GM19395 (cell line): ENCODE data around the gene SNX8.
"Not testable (repeated sequence)": the region's sequence is repeated elsewhere in the genome, so short reads cannot be mapped to it uniquely, and the experiment has no call there.

Experiments
- ATAC-seq: cut with Tn5 transposase; IDR thresholded peaks from one replicate; pipeline ENCODE4 v1.9.1; 2021; ENCODE audit warnings: mild to moderate bottlenecking, moderate library complexity; ENCODE audit not compliant: unreplicated experiment

Gene SNX8

DNA sequence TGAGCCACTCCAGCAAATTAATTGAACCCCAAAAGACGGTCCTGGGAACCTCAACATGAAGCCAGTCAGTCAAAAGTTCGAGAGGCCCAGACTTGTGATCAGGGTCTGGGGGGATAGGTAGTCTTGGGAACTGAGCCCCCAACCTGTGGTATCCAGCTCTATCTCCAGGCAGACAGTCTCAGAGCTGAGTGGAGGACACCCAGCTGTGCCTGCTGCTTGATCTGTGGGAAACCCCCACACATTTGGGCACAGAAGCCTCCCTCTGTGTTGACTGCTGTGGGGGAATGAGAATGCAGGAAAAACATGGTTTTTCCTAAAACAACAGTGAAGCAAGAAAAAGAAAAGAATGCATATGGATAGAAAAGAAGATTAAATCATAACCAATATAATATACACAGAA lies 16.3 kb upstream of the SNX8 start:
- ATAC-seq, result no peak

DNA sequence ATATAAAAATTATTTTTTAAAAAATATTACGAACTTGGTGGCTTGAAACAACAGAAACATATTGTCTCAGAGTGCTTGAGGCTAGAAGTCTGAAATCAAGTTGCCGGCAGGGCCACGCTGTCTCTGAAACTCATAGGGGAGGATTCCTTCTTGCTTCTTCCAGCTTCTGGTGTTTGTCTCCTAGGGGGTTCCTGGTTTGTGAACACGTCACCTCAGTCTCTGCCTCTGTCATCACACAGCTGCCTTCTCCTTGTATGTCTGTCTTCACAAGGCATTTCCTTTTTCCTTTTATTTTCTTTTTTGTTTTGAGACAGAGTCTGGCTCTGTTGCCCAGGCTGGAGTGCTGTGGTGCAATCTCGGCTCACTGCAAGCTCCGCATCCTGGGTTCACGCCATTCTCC lies 12.7 kb upstream of the SNX8 start:
- ATAC-seq, result no peak

DNA sequence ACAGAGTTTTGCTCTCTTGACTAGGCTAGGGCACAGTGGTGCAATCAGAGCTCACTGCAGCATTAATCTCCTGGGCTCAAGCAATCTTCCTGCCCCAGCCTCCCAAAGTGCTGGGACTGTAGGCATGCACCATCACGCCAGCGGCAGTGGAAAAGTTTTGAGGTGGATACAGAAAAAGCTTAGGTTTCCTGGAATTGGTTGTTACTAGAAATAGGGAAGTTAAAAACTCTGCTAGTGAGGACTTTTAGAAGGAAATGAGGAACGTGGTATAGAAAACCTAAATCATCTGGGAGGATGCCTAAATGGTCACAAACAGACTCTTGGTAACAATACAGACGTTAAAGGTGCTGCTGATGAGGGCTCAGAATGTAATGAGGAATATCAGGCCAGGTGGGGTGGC lies 10.9 kb upstream of the SNX8 start:
- no peak for ATAC-seq

DNA sequence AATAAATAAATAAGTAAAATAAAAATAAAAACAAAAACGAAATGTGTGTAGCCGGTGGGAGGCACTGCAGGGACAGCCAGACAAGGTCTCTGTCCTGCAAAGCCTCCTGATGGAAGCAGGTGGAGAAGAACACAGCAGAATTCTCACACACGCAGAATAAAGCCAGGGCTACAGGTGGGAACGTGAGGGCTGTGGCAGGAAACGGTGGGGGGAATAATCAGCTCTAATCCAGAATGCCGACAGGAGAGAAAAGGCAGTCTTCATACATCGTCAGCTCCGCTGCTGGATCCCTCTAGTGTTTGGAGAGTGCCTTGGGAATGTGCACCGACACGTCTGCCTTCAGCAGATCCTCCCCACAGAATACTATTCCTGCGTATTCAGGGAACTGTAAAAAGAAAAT lies 6.8 kb upstream of the SNX8 start:
- ATAC-seq, result no peak

DNA sequence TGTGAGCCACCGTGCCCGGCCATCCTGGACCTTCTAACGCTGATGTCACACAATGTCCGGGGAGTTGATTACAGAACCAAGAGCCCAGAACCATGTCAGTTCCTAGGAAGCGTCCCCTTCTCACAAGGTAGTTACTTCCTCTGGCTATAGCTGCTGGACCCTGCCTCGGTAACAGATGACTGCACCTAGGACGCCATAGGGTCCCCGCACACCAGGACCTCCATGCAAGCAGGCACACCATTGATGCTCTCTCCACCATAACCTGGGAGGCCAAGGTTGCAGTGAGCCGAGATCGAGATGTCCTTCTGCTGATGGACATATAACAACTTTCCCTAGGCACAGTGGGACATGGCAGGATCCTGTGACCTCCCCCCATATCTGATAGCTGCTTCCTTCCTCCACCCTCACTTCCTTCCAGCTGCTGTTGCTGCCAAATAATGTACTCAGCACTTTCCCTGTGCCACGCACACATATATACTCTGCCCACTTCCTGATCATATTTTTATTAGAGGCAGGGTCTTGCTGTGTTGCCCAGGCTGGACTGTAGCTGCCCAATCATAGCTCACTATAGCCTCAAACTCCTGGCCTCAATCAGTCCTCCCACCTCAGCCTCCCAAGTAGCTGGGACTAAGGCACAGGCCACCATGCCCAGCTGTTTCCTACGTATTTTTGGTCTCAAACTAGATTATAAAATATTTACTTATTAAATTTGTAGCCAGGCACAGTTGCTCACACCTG lies 3.5 kb upstream of the SNX8 start:
- ATAC-seq, result no peak

DNA sequence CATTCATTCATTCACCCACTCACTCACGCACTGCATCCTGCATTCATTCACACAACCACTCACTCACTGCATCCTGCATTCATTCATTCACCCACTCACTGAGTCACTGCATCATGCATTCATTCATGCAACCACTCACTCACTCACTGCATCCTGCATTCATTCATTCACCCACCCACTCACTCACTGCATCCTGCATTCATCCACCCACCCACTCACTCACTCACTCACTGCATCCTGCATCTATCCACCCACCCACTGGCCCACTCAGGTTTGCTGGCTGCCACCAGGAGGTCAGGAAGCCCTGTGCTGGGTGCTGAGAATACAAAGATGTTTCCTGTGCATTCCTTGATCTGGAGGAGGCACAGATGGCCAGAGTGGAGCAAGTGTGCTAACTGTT lies 2.3 kb upstream of the SNX8 start:
- ATAC-seq, result no peak

DNA sequence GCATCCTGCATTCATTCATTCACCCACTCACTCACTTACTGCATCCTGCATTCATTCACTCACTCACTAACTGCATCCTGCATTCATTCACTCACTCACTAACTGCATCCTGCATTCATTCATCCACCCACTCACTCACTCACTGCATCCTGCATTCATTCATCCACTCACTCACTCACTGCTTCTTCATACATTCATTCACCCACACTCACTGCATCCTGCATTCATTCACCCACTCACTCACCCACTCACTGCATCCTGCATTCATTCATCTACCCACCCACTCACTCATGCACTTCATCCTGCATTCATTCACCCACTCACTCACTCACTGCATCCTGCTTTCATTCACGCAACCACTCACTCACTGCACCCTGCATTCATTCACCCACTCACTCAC lies 1.5 kb upstream of the SNX8 start:
- ATAC-seq, result no peak

DNA sequence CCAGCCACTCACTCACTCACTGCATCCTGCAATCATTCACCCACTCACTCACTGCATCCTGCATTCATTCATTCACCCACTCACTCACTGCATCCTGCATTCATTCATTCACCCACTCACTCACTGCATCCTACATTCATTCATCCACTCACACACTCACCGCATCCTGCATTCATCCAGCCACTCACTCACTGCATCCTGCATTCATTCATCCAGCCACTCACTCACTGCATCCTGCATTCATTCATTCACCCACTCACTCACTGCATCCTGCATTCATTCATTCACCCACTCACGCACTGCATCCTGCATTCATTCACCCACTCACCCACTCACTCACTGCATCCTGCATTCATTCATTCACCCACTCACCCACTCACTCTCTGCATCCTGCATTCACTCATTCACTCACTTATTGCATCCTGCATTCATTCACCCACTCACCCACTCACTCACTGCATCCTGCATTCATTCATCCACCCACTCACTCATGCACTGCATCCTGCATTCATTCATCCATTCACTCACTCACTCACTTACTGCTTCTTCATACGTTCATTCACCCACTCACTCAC lies 802 bp upstream of the SNX8 start:
- not testable (repeated sequence) for ATAC-seq

DNA sequence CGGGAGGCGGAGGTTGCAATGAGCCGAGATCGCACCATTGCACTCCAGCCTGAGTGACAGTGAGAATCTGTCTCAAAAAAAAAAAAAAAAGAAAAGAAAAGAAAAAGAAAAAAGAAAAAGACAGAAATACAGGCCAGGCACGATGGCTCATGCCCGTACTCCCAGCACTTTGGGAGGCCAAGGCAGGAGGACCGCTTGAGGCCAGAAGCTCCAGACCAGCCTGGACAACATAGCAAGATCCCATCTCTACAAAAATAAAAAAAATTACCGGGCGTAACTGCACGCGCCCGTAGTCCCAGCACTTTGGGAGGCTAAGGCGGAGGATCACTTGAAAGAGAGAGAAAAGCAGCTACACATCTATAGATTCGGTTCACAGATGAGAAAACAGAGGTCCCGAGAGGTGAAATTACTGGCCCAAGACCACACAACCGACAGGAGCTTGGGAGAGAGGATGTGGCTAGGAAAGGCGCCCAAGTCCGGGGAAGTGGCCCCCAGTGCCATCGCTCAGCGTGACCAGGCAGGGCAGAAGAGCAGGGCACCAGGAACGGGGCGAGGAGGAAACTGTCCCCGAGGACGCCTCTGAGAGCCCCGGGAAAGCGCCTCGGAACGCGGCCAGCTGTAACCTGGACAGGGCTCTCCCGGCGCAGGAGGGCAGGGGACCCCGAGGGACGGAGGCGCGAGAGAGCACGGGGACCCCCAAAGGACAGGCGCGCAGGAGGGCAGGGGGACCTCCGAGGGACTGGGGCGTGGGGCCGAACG lies 612 bp downstream of the SNX8 start:
- ATAC-seq, result peak; percentile 18

DNA sequence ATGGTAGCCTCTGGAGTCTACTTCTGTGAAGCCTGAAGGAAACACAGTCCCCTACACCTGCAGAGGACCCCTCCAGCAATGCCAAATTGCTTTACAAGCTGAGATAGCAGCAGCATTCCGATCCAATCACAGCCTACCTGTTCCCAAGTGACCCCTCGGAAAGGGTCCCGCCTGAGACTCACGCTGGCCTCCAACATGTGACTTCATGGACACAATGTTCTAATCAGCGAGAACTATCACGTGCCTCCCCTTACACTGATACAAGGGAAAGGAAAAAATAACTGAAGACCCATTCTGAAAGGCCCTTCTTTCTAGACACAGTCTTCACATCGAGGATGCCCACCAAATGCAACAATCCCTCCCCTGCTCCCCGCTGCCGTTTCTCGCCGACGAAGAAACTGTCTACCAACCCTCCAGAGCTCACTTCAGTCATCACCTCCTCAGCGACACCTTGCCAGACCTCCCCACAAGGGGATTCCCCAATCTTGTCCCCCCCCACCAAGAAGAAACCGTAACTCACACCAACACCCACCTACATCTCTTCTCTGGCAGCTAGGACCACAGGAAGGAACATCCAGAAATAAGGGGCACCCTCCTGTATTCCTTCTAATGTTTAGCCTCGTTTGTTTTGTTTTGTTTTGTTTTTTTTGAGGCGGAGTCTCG lies 1.8 kb downstream of the SNX8 start:
- no peak for ATAC-seq

DNA sequence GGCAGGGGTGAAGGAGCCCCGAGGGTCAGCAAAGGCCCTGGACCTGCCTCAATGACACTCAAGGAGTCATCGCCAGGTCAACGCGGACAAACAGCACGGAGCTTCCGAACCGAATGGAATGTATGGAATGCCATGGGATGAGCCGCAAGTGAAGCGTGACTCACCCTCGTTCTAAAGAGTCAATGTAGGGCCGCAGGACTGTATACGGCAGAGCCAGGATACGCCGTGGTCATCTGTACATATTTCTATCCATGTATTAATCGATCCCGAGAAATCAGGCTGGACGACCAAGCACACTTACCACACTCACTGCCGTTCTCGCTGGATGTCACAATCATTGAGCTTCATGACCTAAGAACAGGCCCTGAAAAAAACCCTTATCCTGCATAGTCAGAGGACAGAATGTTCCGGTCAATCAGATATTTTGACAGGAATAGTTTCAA lies 4.3 kb downstream of the SNX8 start:
- no peak for ATAC-seq

DNA sequence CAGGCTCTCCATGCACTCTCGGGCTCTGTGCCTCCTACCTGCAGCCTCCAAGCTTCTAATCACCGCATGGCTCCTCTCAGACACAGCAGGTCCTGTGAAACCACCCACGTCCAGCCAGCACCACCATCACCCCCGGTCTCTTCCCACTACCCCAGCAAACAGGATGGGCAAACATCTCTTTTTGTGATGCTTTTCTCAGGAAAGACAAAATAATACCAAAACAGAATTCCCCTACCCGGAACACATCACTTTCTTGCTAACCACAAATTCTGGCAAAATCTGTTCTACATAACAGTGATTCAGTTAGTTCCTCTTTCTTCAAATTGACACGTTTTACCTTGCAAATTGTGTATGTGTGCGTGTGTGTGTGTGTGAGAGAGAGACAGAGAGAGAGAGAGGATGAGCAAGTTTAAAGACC lies 6.5 kb downstream of the SNX8 start:
- peak; percentile 52 for ATAC-seq

DNA sequence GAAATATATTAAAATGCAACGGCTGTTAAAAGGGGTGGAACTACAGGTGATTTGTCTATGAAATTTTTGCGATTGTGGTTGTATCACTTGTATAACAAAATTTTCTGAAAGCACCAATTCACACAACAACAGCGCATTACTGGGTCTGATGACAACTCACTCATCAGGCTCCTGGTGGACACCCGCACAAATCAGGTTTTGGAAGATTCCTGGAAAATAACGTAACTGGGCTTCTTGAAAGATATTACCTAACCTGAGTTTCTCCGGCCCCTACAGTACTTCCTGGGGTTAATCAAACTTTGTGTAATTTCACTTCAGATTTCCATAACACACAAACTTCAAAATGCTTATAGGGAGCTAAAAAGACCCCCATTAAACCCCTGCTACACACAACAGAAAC lies 7.6 kb downstream of the SNX8 start:
- ATAC-seq, result no peak

DNA sequence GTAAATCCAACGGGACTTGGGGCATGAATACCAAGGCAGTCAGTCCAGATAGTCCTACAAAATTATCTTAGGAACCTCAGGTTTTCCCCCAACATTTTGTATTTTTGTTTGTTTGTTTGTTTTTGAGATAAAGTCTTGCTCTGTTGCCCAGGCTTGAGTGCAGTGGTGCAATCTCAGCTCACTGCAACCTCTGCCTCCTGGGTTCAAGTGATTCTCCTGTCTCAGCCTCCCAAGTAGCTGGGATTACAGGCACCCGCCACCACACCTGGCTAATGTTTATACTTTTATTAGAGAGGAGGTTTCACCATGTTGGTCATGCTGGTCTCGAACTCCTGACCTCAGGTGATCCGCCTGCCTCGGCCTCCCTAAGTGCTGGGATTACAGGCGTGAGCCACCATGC lies 9.0 kb downstream of the SNX8 start:
- not testable (repeated sequence) for ATAC-seq

DNA sequence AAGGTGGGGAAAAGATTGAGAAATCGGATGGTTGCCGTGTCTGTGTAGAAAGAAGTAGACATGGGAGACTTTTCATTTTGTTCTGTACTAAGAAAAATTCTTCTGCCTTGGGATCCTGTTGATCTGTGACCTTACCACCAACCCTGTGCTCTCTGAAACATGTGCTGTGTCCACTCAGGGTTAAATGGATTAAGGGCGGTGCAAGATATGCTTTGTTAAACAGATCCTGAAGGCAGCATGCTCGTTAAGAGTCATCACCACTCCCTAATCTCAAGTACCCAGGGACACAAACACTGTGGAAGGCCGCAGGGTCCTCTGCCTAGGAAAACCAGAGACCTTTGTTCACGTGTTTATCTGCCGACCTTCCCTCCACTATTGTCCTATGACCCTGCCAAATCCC lies 10.7 kb downstream of the SNX8 start:
- ATAC-seq, result not testable (repeated sequence)

DNA sequence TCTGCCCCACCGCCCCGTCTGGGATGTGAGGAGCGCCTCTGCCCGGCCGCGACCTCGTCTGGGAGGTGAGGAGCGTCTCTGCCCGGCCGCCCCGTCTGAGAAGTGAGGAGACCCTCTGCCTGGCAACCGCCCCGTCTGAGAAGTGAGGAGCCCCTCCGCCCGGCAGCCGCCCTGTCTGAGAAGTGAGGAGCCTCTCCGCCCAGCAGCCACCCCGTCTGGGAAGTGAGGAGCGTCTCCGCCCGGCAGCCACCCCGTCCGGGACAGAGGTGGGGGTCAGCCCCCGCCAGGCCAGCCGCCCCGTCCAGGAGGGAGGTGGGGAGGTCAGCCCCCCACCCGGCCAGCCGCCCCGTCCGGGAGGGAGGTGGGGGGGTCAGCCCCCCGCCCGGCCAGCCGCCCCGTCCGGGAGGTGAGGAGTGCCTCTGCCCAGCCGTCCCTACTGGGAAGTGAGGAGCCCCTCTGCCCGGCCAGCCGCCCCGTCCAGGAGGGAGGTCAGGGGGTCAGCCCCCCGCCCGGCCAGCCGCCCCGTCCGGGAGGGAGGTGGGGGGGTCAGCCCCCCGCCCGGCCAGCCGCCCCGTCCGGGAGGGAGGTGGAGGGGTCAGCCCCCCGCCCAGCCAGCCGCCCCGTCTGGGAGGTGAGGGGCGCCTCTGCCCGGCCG lies 11.4 kb downstream of the SNX8 start:
- ATAC-seq, result not testable (repeated sequence)

DNA sequence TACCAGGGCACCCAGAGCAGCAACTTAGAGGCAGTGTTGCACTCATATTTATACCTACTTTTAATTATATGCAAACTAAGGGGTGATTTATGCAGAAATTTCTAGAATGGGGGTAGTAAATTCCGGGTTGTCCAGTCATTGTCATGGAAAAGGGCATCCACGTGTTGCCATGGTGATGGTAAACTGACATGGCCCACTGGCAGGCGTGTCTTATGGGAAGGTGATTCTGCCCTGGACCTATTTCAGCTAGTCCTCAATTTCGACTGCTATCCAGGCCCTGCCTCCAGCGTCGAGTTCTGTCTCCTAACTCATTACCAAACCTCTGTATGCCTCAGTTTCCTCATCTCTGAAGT lies 12.8 kb downstream of the SNX8 start:
- ATAC-seq, result no peak

DNA sequence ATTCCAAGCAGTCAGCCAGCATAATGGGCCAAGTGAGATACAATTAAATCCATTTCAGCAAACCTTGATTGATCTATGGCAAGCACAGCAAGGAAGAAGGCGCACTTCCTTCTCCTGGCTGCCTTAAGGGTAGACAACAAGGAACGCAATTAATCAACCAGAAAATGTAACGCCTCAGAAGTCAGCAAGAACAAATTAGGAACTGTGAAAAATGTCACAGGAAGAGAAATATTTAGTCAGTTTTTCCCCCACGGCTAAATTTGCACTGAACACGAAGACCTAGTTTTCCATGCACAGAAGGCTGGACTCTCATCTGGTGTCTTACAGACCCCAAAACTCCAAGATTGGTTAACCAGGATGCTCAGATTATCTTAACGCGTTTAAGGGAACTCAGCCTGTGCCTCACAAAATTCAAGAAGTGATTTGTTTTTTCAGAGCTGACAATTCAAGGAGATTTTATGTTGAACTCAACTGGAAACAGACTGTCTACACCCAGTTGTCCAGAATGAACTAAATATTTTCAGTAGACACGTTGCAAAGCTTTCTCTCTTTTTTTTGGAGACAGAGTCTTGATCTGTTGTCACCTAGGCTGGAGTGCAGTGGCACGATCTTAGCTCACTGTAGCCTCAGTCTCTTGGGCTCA lies 14.2 kb downstream of the SNX8 start:
- ATAC-seq, result no peak

DNA sequence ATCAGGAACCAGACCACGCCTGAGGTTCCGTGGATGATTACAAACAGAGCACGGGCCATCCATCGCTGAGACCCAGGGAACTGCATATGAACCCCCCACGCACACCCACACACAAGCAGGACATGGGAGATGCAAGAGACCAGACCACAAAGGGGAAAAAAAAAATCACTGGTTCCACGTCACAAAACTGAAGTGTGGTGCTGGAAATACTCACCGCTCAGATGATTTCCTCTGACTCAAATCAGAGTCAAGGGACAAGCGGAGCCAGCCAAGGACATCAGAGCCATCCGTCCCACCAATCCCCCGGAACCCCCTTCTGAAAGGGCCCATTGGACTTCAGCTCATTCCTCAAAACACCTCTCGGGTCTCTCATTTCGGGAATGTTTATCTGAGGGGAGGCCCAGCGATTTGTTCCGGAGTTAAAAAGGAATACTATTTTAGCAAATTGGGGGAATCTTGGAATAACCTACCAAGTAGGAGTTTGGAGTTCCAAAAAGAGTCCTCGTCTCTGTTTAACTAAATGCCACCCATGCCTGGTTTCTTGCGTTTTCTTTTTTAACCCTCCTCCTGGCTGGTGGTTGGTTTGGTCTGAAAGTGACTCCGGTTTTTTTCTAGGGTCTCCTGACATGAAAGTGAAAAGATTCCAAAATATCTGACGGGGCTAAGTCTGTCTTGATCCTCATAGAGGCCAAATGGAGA lies 15.0 kb downstream of the SNX8 start:
- ATAC-seq, result peak; percentile 63

DNA sequence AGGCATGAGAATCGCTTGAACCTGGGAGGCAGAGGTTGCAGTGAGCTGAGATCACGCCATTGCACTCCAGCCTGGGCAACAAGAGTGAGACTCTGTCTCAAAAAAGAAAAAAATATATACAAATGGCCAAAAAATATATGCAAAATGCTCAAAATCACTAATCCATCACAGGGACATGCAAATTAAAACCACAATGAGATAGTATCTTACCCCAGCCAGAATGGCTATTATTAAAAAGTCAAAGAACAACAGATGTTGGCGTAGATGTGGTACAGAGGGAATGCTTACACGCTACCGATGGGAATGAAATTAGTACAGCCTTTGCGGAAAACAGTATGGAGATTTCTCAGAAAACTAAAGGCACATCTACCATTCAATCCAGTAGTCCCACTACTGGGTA lies 17.4 kb downstream of the SNX8 start:
- no peak for ATAC-seq
